Measurements from ENCODE around the gene GPC1. TPM values are rescaled to one million over a fixed set of nuclear protein-coding genes. Genes with fewer than 3 reads are reported as not detected.

Gene GPC1
- total and polyA plus RNA-seq, 2 experiments from 2014 or later: 71.4 to 142 TPM

DNA sequence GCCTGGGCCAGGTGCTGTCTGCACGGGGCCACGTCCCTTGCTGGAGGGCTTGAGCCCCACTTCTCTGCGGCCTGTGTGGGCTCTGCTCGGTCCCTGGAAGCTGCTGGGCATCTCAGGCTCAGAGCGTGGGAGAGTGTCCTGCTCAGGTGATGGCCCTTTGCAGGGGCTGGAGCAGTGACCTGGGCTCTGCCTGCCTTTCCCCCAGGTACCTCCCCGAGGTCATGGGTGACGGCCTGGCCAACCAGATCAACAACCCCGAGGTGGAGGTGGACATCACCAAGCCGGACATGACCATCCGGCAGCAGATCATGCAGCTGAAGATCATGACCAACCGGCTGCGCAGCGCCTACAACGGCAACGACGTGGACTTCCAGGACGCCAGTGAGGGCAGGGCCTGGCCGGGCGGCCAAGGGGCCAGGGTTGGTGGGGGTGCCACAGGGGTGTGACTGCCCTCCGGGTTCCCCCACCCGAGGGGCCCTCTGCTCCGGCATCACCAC is 29.9 kb downstream of the GPC1 start:
- Histone ChIP-seq H3K4me2 (no peak overlapping the region), H3K79me2 (no peaks in the 10 kb centered on the region), H3K9me3 (ENCODE audit: low read depth) (no peaks in the 10 kb centered on the region), H2AFZ (no peak overlapping the region), H3K9me2 (replicated peaks; ENCODE audit: insufficient read depth) (no peaks in the 10 kb centered on the region), H3K27ac (no peak overlapping the region), H3K27me3 (no peaks in the 10 kb centered on the region), H4K20me1 (ENCODE audit: insufficient read depth, poor library complexity, severe bottlenecking) (no peaks in the 10 kb centered on the region), H3K4me1 (ENCODE audit: insufficient read depth) (no peaks in the 10 kb centered on the region), H3K4me3 (no peak overlapping the region), H3K36me3 (replicated peaks; ENCODE audit: insufficient read depth, low read depth) (no peaks in the 10 kb centered on the region)
- 93% methylated on average over 22 of the region's 22 CpGs for WGBS (ENCODE audit: low lambda C conversion rate, missing lambda C conversion rate)
- no peak for DNase-seq (ENCODE audit: low spot score)
- TF ChIP-seq EZH2 (IDR thresholded peaks at IDR 0.05; ENCODE audit: borderline replicate concordance): no peak
- TF ChIP-seq, protein P1, sequence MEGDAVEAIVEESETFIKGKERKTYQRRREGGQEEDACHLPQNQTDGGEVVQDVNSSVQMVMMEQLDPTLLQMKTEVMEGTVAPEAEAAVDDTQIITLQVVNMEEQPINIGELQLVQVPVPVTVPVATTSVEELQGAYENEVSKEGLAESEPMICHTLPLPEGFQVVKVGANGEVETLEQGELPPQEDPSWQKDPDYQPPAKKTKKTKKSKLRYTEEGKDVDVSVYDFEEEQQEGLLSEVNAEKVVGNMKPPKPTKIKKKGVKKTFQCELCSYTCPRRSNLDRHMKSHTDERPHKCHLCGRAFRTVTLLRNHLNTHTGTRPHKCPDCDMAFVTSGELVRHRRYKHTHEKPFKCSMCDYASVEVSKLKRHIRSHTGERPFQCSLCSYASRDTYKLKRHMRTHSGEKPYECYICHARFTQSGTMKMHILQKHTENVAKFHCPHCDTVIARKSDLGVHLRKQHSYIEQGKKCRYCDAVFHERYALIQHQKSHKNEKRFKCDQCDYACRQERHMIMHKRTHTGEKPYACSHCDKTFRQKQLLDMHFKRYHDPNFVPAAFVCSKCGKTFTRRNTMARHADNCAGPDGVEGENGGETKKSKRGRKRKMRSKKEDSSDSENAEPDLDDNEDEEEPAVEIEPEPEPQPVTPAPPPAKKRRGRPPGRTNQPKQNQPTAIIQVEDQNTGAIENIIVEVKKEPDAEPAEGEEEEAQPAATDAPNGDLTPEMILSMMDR (IDR thresholded peaks at IDR 0.05; ENCODE audit: poor library complexity): no peak
- no peak for TF ChIP-seq EZH2phosphoT487 (IDR thresholded peaks at IDR 0.05; ENCODE audit: low read depth, severe bottlenecking, unreplicated experiment)

DNA sequence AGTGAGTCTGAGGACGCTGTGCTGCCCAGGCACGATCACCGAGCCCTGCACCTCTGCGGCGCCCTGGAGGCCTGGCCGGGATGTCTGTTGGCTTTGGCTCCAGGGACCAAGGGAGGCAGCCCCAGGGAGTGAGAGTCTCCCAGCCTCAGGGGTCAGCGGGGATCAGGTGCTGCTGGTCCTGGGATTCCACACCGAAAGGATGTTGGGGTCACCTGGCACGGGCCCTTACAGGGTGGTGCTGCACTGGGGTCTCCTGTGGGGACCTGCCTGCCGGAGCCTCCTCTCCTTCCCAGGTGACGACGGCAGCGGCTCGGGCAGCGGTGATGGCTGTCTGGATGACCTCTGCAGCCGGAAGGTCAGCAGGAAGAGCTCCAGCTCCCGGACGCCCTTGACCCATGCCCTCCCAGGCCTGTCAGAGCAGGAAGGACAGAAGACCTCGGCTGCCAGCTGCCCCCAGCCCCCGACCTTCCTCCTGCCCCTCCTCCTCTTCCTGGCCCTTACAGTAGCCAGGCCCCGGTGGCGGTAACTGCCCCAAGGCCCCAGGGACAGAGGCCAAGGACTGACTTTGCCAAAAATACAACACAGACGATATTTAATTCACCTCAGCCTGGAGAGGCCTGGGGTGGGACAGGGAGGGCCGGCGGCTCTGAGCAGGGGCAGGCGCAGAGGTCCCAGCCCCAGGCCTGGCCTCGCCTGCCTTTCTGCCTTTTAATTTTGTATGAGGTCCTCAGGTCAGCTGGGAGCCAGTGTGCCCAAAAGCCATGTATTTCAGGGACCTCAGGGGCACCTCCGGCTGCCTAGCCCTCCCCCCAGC is 30.5 kb downstream of the GPC1 start:
- Histone ChIP-seq H4K20me1 (ENCODE audit: insufficient read depth, poor library complexity, severe bottlenecking) (no peaks in the 10 kb centered on the region), H3K9me2 (replicated peaks; ENCODE audit: insufficient read depth) (no peaks in the 10 kb centered on the region), H3K27ac (no peak overlapping the region), H3K4me3 (no peak overlapping the region), H3K36me3 (replicated peaks; ENCODE audit: insufficient read depth, low read depth) (no peaks in the 10 kb centered on the region), H3K27me3 (no peaks in the 10 kb centered on the region), H3K4me2 (no peak overlapping the region), H3K9me3 (ENCODE audit: low read depth) (no peaks in the 10 kb centered on the region), H3K79me2 (no peaks in the 10 kb centered on the region), H3K4me1 (ENCODE audit: insufficient read depth) (no peaks in the 10 kb centered on the region), H2AFZ (no peak overlapping the region)
- TF ChIP-seq EZH2phosphoT487 (IDR thresholded peaks at IDR 0.05; ENCODE audit: low read depth, severe bottlenecking, unreplicated experiment): no peak
- no peak for TF ChIP-seq EZH2 (IDR thresholded peaks at IDR 0.05; ENCODE audit: borderline replicate concordance)
- TF ChIP-seq, protein P1 (IDR thresholded peaks at IDR 0.05; ENCODE audit: poor library complexity): no peak
- peak; percentile 4 for DNase-seq (ENCODE audit: low spot score)
- WGBS (ENCODE audit: low lambda C conversion rate, missing lambda C conversion rate): 93% methylated on average over 27 of the region's 28 CpGs

DNA sequence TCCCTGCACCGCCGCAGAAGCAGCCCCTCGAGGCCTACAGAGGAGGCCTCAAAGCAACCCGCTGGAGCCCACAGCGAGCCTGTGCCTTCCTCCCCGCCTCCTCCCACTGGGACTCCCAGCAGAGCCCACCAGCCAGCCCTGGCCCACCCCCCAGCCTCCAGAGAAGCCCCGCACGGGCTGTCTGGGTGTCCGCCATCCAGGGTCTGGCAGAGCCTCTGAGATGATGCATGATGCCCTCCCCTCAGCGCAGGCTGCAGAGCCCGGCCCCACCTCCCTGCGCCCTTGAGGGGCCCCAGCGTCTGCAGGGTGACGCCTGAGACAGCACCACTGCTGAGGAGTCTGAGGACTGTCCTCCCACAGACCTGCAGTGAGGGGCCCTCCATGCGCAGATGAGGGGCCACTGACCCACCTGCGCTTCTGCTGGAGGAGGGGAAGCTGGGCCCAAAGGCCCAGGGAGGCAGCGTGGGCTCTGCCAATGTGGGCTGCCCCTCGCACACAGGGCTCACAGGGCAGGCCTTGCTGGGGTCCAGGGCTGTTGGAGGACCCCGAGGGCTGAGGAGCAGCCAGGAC is 31.2 kb downstream of the GPC1 start:
- H3K4me3 ChIP-seq: no peak overlapping the region
- no peaks in the 10 kb centered on the region for H3K36me3 ChIP-seq (replicated peaks; ENCODE audit: insufficient read depth, low read depth)
- H3K4me1 ChIP-seq (ENCODE audit: insufficient read depth): no peaks in the 10 kb centered on the region
- no peaks in the 10 kb centered on the region for H3K9me2 ChIP-seq (replicated peaks; ENCODE audit: insufficient read depth)
- no peaks in the 10 kb centered on the region for H3K79me2 ChIP-seq
- H3K4me2 ChIP-seq: no peak overlapping the region
- no peaks in the 10 kb centered on the region for H3K9me3 ChIP-seq (ENCODE audit: low read depth)
- H3K27ac ChIP-seq: no peak overlapping the region
- TF ChIP-seq, protein P1 (IDR thresholded peaks at IDR 0.05; ENCODE audit: poor library complexity): no peak
- TF ChIP-seq EZH2 (IDR thresholded peaks at IDR 0.05; ENCODE audit: borderline replicate concordance) (no peak), EZH2phosphoT487 (IDR thresholded peaks at IDR 0.05; ENCODE audit: low read depth, severe bottlenecking, unreplicated experiment) (no peak)
- H4K20me1 ChIP-seq (ENCODE audit: insufficient read depth, poor library complexity, severe bottlenecking): no peaks in the 10 kb centered on the region
- no peaks in the 10 kb centered on the region for H3K27me3 ChIP-seq
- DNase-seq (ENCODE audit: low spot score): peak; percentile 5
- no peak overlapping the region for H2AFZ ChIP-seq
- 89% methylated on average over 16 of the region's 19 CpGs for WGBS (ENCODE audit: low lambda C conversion rate, missing lambda C conversion rate)
